ENCODE results near the gene DACT3. TPM values are rescaled to one million over a fixed set of nuclear protein-coding genes. Genes with fewer than 3 reads are reported as not detected.

DACT3 gene
- total RNA-seq, 1 donor from 2014 or later, result 14.5 TPM

- peak; percentile 84 for DNase-seq
Observed at GRCh38 chr19:46661735-46662592, 982 bp upstream of the DACT3 start.

- no peak for DNase-seq
Observed at GRCh38 chr19:46660551-46661019, 397 bp downstream of the DACT3 start.

- DNase-seq, result no peak
Observed at GRCh38 chr19:46660008-46660517, 919 bp downstream of the DACT3 start.

GRCh38 chr19:46659151-46660007 lies 1.6 kb downstream of the DACT3 start:
- DNase-seq, result peak; percentile 32

- no peak for DNase-seq
Observed at GRCh38 chr19:46656541-46656940, 4.4 kb downstream of the DACT3 start.

GRCh38 chr19:46654621-46655152 lies 6.3 kb downstream of the DACT3 start:
- peak; percentile 48 for DNase-seq

- DNase-seq, result no peak
Observed at GRCh38 chr19:46650445-46650844, 10.5 kb downstream of the DACT3 start.

- DNase-seq, result no peak
Observed at GRCh38 chr19:46648961-46649960, 11.7 kb downstream of the DACT3 start.

- no peak for DNase-seq
Observed at GRCh38 chr19:46648060-46648960, 12.7 kb downstream of the DACT3 start.

- DNase-seq, result no peak
Observed at GRCh38 chr19:46646402-46646801, 14.6 kb downstream of the DACT3 start.

GRCh38 chr19:46644720-46645119 lies 16.3 kb downstream of the DACT3 start:
- no peak for DNase-seq

GRCh38 chr19:46640656-46641055 lies 20.3 kb downstream of the DACT3 start:
- DNase-seq, result no peak

GRCh38 chr19:46639358-46640182 lies 21.4 kb downstream of the DACT3 start:
- no peak for DNase-seq

- DNase-seq, result peak; percentile 19
Observed at GRCh38 chr19:46637224-46637623, 23.8 kb downstream of the DACT3 start.

GRCh38 chr19:46635920-46636761 lies 24.8 kb downstream of the DACT3 start, which contains the start of gene GNG8:
Gene GNG8 (minus strand): TSS chr19:46636202. CDS start chr19:46634682, 1,520 bp downstream.
- no peak for DNase-seq

- no peak for DNase-seq
Observed at GRCh38 chr19:46634656-46635218, 26.2 kb downstream of the DACT3 start.

- peak; percentile 71 for DNase-seq
Observed at GRCh38 chr19:46634045-46634655, 26.8 kb downstream of the DACT3 start.
